GM13977 (cell line): ENCODE data around the gene GRK4.

ENCODE experiments used
- DNase-seq: peaks from one replicate; pipeline ENCODE4 v3.0.0; 2012; ENCODE audit warnings: low spot score
- in situ Hi-C: fragments of 300-500 bp; cut with MboI; formaldehyde crosslinking; loops from one replicate; pipeline ENCODE4 v1.12.0; 2022; ENCODE audit warnings: low sequenced_read_pairs, low pct_unique_long_range_greater_than_20kb, mixed read lengths, inconsistent platforms; ENCODE audit not compliant: unreplicated experiment
- TF ChIP-seq, protein P1 (sequence below): IDR thresholded peaks from 2 replicates; pipeline ENCODE4 v1.5.1; 2012; ENCODE audit warnings: mild to moderate bottlenecking, control low read depth; ENCODE audit not compliant: insufficient read depth; ENCODE audit errors: extremely low read depth, missing control alignments

Gene GRK4

DNA sequence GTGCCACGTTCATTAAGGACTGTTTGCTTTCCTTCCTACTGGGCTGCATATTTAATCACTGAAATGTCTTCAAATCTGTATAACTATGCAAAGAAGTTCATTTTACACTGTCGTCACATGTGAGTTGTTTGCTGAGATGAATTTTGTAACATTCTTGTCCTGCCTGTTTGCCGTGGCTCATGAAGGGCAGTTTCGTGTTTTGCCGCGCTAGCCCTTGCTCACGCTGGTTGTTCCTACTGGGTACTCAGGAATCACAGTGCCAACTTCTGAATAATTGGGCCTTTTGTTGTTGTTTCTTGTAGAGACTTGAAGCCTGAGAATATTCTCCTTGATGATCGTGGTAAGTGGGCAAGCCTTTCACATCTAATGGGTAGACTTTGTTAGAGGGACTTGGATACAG, 58.7 kb downstream of the GRK4 start:
- in situ Hi-C loops: no loop called here
- TF ChIP-seq, protein P1, sequence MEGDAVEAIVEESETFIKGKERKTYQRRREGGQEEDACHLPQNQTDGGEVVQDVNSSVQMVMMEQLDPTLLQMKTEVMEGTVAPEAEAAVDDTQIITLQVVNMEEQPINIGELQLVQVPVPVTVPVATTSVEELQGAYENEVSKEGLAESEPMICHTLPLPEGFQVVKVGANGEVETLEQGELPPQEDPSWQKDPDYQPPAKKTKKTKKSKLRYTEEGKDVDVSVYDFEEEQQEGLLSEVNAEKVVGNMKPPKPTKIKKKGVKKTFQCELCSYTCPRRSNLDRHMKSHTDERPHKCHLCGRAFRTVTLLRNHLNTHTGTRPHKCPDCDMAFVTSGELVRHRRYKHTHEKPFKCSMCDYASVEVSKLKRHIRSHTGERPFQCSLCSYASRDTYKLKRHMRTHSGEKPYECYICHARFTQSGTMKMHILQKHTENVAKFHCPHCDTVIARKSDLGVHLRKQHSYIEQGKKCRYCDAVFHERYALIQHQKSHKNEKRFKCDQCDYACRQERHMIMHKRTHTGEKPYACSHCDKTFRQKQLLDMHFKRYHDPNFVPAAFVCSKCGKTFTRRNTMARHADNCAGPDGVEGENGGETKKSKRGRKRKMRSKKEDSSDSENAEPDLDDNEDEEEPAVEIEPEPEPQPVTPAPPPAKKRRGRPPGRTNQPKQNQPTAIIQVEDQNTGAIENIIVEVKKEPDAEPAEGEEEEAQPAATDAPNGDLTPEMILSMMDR: no peak
- no peak for DNase-seq

DNA sequence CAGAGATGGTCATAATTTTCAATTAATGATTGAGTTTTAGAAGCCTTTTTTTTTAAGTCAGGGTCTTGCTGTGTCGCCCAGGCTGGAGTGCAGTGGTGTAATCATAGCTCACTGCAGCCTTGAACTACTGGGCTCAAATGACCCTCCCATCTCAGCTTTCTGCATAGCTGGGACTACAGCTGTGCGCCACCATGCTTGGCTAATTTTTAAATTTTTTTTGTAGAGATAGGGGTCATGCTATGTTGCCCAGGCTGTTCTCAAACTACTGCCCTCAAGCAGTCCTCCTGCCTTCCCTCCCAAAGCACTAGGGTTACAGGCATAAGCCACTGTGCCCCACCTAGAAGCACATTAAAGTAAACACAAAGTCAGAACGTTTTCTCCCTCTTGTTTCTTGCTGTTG, 59.3 kb downstream of the GRK4 start:
- TF ChIP-seq, protein P1: no peak
- in situ Hi-C loops: no loop called here
- no peak for DNase-seq

DNA sequence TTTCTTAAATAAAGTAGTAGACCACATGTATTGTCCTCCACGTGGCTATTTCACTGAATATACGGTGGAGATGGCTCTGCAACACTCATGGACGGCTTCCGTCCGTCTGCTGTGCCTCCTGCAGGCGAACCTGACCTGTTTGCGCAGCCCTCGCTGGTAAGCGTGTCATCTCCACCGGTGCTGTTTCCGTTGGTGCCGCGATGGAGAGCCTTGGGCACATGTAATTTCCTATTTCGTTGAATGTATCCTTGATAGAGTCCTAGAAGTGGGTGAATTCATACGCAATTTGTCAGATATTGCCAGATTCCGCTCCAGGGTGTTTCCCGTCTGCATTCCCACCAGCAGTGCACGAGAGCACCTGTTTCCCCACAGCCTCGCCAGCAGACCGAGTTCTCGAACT, 62.5 kb downstream of the GRK4 start:
- in situ Hi-C loops: no loop called here
- TF ChIP-seq, protein P1: no peak
- no peak for DNase-seq

DNA sequence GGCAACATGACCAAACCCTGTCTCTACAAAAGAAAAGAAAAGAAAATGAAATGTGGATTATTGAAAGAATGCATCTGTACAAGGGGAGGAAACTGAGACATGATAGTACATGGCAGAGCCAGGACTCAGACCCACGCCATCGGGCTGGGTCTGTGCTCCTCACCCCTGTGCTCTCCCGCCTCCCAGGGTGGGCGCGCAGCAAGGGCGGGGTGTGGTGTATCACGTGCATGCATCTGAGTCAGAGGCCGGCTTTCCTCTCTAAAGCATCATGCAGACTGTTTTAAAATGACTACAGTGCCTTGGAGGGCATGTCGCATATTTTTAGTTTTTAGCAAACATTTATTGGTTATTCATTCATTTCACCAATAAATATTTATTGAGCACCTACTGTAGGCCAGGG, 63.2 kb downstream of the GRK4 start:
- in situ Hi-C loops: no loop called here
- no peak for DNase-seq
- TF ChIP-seq, protein P1: no peak

DNA sequence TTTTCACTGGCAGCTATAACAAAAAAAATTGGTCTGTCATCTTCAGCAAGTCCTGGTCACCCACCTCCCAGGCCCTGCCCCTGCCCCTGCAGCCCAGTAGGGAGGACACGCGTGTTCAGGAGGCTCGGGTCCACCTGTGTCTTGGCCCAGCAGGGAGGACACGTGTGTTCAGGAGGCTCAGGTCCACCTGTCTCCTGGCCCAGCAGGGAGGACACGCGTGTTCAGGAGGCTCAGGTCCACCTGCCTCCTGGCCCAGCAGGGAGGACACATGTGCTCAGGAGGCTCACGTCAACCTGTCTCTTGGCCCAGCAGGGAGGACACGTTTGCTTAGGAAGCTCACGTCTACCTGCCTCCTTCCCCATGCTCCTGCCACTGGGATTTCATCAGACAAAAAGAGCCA, 66.1 kb downstream of the GRK4 start:
- DNase-seq: no peak
- in situ Hi-C loops: no loop called here
- TF ChIP-seq, protein P1: no peak

DNA sequence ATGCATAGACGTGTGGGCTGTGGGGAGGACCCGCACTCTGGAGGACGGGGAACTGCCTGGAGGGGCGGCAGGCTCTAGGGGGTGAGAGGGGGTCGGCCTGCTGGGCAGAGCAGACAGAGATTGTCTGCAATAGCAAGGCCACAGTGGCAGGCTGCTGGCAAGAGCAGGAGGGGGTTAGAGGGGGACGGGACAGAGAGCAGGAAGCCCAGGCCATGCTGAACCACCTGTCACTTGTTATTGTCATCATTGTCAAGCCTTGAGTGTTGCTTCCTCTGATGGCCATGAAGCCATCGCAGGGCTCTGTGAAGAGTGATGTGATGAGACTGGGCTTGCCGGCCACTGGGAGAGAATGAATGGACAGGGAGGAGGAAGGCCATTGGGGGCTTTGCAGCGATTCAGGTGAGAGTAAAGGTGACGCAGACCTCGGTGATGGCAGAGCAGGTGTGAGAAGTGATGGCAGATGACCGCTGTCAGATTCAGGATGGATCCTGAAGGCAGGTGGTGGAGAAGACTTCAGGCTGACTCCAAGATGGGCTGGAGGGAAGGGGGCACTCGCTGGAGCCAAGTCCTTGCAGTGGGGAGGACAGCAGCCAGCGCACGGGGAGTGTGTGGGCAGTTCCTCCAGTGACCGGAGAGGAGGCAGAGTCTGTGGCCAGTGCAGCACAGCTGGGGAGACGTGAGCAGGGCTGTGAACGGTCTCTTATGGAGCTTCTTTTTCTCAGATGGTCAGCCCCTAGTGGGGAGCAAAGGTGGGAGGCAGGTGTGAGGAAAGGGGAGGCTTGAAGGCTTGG, 67.4 kb downstream of the GRK4 start:
- TF ChIP-seq, protein P1: no peak
- DNase-seq: no peak
- in situ Hi-C loops: loop anchor here (10.0 kb wide), 1 partner anchor 46 kb away; no protein-coding TSS in a partner anchor
